ENCODE data around the gene TNFSF9.
"Not testable (repeated sequence)": the region's sequence is repeated elsewhere in the genome, so short reads cannot be mapped to it uniquely, and the experiment has no call there.

The TNFSF9 gene

DNA sequence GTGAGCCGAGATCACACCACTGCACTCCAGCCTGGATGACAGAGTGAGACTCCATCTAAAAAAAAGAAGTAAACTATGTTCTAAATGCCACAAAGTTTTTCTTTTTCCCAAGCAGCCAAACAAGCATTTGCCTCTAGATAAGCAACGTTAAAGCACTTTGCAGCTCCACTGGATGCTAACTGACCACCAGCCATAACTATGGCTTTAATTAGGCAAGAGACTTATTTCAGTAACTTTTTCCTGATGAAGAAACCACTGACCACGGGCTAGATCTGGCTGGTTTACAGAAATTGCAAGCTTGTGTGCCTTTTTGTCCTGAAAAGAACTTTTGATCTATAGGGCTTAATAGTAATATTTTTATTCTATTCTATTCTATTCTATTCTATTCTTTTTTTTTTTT is 38.0 kb downstream of the TNFSF9 start:
- DNase-seq, result no peak

DNA sequence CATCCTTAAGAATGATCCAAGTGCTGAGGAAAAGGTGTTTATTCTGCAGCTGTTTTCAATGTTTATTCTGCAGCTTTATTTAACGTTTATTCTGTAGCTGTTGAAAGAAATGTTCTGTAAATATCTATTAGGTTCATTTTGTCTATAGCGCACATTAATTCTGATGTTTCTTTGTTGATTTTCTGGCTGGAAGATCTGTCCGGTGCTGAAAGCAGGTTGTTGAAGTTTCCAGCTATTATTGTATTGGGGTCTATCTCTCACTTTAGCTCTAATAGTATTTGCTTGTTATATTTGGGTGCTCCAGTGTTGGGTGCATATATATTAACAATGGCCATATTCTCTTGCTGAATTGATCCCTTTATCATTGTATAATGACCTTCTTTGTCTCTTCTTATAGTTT is 39.9 kb downstream of the TNFSF9 start:
- DNase-seq, result no peak

DNA sequence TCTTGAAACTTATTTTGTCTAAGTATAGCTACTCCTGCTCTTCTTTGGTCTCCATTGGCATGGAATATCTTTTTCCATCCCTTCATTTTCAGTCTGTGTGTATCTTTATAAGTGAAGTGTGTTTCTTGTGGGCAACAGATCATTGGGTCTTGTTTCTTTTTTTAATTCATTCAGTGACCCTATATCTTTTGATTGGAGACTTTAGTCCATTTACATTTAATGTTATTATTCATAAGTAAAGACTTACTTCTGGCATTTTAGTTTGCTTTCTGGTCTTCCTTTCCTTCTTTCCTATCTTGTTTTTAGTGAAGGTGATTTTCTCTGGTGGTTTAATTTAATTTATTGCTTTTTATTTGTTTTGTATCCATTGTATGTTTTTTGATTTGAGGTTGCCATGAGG is 40.3 kb downstream of the TNFSF9 start:
- no peak for DNase-seq

DNA sequence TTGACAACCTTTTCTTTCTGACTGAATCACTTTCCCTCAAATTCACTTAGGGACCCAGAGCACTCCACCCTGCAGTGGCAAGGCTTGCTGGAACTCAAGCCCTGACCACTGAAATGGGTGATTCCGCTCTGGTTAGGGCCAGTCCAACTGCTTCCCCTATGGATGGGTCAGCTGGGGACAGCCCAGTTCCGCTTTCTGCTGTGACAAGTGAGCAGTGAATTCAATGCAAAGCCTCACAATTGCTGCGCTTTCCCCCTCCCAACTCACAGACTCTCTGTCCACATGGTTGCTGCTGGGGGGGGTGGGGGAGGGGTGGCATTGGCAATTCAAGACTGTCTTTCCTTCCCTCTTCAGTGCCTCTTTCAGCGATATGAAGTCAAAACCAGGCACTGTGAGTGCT is 41.4 kb downstream of the TNFSF9 start:
- DNase-seq, result peak in 27 of 58 donors; percentile 2 to 40 (median 12)

DNA sequence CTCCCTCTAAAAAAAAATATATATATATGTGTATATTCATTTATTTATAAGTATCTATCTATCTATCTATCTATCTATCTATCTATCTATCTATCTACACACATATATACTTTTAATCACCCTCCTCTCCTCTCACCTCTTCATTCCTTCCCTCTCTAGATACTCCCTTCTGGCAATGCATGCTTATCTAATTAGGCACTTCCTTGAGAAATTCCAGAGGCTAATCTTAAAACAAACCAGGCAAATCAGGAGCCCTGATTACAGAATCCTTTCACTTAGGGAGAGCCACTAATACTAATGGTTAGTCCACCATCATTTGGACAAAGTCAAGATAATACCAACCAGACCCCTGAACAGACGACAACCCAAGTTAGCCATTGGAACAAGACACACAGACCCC is 42.5 kb downstream of the TNFSF9 start:
- DNase-seq, result no peak

DNA sequence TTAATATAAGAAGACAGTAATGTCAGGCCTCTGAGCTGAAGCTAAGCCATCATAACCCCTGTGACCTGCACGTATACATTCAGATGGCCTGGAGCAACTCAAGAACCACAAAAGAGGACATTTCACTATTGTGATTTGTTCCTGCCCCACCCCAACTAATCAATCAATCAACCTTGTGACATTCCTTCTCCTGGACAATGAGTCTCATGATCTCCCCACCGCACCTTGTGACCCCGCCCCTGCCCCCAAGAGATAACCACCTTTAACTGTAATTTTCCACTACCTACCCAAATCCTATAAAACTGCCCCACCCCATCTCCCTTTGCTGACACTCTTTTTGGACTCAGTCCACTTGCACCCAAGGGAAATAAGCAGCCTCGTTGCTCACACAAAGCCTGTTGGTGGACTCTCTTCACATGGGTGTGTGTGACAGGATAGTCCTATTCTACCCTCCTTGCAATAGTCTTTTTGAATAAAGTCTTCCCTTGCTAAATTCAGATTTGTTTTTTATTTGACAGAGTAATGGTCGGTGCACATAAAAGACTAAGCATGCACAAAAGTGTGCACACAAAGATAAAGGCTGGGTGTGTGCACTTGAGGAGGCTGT is 46.1 kb downstream of the TNFSF9 start:
- DNase-seq, result no peak

DNA sequence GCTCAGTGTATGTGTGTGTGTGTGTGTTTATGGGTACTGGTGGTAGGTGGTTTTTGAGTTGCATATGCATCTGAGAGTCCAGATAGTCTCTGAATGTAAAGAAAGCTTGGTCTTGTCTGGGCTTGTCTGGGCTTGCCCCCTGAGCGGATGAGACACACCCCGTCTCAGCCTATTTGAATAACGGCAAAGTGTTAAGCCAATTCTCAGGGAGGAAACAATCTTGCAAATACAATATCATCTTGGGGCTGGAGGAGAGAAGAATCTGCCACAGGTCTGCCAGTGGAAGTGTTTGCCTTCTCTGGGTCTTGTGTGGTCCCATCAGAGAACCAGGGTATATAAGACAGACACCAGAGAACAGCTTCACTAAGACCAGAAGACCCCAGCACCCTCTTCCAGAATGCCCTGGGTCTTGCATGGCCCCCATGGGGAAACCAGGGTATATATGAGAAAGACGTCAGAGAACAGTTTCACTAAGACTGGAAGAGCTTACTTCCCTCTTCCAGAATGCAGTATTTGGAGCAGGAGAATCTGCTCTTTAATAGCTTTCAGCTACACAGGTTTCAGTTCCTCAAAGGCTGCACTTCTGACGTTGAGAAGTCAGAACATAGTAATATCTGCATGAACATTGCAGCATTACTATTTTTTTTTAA is 46.8 kb downstream of the TNFSF9 start:
- DNase-seq, result peak in 2 of 58 donors; percentile 8 to 27

DNA sequence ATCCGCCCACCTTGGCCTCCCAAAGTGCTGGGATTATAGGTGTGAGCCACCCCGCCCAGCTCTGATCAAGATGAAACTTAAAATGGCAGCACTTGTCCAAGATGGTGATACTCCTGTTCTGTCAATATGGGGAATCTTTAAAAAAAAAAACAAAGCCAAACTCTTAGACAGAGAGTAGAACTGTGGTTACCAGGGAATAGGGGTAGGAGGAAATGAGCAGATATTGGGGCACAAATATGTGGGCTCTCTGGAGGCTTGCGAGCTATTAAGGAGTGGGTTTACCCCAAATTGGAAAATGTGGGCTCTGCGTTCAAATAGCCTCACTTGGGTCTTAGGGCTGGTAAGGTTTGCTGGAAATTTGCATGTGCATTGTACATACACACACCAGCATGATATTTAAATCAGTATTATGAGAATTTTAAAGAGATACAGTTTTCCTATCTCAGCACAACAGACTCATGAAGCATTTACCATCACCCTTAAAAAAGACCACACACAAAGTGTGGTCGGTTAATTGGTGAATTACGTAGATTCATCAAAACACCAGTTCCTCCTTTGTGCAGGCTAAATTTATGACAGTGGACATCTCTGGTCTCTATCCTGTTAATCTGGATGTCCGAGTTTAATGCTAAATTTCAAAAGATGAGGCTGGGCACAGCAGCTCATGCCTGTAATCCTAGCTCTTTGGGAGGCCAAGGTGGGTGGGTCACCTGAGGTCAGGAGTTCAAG is 48.8 kb downstream of the TNFSF9 start:
- DNase-seq, result no peak

DNA sequence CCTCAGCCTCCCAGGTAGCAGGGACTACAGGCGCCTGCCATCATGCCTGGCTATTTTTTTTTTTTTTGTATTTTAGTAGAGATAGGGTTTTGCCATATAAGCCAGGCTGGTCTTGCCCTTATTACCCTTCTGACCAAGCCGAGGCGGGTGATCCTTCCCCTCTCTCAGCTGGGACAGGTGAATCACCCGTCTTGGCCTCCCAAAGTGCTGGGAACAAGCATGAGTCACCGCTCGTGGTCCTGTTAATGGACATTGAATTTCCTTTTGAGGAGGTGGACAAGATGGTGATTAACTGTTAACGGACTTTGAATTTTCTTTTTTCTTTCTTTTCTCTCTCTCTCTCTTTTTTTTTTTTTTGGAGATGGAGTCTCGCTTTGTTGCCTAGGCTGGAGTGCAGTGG is 49.5 kb downstream of the TNFSF9 start:
- DNase-seq, result no peak

DNA sequence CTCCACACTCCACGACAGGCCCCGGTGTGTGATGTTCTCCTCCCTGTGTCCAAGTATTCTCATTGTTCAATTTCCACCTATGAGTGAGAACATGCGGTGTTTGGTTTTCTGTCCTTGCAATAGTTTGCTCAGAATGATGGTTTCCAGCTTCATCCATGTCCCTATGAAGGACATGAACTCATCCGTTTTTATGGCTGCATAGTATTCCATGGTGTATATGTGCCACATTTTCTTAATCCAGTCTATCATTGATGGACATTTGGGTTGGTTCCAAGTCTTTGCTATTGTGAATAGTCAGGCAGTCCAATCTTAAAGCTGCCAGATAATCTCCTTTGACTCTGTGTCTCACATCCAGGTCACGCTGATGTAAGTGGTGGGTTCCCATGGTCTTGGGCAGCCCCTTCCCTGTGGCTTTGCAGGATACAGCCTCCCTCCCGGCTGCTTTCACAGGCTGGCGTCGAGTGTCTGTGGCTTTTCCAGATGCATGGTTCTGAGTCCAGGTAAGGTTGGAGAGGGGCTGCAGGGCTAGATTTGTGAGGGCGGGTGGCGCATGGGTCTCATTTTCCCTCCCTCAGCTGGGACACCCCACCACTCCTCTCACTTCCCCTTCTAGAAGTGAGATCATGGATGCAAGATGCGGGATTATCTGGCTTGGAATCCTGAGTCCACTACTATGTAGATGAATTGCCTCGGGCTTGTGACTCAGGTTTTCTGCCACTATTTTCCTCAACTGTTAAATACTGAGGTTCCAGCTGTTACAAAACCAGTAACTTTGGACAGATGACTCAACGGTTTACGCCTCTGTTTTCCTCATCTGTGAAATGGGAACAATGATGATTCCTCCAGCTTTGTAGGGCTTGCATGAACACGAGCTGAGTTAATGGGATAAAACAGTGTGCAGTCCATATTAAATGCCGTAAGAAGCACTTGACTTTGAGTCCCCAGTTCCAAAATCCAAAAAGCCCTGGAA is 52.0 kb downstream of the TNFSF9 start:
- not testable (repeated sequence) for DNase-seq
